ENCODE data around the gene IFI27L2.
A peak's percentile ranks its signal among the peaks of the same experiment; 100 is the strongest.

IFI27L2 gene

GRCh38 chr14:94098326-94098992 lies 30.9 kb downstream of the IFI27L2 start:
- no peak for DNase-seq

DNA sequence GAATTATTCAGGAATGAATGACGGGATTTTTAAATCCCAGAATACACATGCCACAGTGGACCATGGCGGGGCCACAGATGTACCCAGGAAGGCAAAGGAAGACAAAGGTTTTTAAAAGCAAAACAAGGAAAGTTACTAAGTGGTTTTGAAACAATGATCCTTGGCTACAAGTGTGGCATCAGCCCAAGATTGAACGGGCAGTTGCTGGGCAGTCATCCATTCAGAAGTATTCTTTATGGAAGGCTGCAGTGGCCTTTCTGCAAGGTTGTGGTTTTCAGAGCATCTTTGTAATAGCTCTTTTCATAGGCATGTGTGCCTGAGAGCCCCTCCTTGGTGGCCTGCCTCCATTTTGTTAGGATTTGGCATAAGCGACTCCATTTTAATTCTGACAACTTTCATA lies 32.3 kb downstream of the IFI27L2 start:
- no peak for DNase-seq

DNA sequence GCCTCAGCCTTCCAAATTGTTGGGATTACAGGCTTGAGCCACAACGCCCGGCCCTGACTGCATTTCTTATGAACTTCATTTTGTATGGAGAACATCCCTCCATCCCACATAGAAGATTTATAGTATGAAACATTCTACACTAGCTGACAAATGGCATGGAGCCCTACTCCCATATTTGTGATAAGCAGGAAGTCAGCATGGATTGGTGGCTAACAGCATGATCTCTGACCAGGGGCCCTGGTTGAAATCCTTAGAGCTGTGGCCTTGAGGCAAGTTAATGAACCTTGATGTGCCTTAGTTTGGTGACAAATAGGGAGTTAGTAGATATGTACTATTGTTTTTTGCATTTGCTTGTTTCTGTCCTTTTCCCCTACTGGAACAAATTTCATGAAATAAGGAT lies 36.0 kb downstream of the IFI27L2 start:
- DNase-seq = no peak

GRCh38 chr14:94089479-94089878 lies 39.9 kb downstream of the IFI27L2 start:
- DNase-seq = no peak

DNA sequence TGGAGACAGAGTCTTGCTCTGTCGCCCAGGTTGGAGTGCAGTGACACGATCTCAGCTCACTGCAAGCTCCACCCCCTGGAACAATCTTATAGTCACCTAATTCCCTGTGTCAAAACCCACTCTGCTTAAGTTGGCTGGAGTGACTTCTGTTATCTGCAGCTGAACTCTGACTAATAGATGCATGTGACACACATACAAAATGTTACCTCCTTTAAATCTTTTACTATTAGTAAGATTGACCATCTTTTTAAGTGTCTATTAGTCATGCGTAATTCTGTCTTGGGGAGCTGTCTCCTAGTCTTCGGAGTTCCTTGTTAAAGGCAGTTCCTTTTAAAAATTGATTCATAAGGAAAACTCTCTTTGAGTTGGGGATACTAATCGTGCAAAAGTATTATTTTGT lies 40.9 kb downstream of the IFI27L2 start:
- DNase-seq = no peak

- no peak for DNase-seq
Measured at GRCh38 chr14:94087891-94088290, 41.5 kb downstream of the IFI27L2 start.

- no peak for DNase-seq
Measured at GRCh38 chr14:94081386-94081820, 48.0 kb downstream of the IFI27L2 start.

- peak; percentile 92 for DNase-seq
Measured at GRCh38 chr14:94080621-94081385, 48.6 kb downstream of the IFI27L2 start, which contains the start of the genes DDX24 and IFI27L1. Gene DDX24, minus strand, starts transcription at chr14:94081202. Its CDS starts 1,460 bp downstream, at chr14:94079742. Gene IFI27L1, plus strand, starts transcription at chr14:94081310. Its CDS starts 15,628 bp downstream, at chr14:94096938.

DNA sequence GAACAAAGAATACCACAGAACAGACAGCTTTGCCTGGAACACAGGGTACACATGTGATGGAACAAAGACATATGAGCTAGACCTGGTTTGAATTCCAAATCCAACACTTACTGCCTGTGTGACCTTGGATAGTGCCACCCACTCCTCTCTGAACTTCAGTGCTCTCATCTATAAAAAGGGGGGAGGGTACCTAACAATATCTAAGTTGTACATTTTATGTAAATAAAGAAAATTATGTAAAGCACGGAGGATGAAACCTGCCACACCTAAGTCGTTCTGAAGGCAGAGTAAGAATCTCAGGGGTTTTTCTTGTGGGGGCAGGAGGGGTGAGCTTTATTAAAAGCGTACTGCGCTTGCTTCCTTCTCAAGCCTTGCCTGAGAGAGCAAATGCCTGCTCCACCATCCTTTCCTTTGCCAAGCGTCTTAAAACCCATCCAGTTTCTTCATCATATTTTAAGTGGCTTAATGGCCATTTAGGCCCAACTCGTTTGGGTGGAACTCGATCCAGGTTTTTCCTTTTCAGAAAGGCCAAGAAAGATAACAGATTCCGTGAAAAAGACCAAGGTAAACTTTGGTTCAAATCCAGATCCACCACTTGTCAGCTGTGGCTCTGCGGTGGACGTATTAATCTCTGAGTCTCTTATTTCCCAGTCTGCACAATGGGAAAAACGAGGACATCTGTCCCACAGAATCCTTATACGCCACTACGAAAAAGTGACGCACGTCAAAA lies 49.3 kb downstream of the IFI27L2 start:
- no peak for DNase-seq

DNA sequence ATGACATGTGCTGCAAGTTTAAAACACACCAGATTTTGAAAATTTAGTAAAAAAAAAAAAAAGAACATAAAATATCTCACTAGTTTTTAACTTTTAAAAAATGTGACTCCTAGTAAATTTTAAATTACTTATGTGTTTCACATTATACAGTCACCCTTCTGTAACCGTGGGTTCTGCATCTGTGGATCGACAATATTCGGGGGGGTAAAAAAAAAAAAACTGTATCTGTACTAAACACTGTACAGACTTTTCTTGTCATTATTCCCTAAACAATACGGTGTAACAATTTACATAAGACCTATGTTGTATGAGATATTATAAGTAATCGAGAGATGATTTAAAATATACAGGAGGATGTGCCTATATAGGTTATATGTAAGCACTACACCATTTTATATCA lies 51.6 kb downstream of the IFI27L2 start:
- DNase-seq = no peak
